Activated CD4-positive, alpha-beta T cell treated with anti-CD3 and anti-CD28 coated beads, Interleukin-2, amount 10 ng/mL, durations not matched to agents 7 days and 5 days (primary cell): ENCODE data around the gene SLCO2A1. TPM values are rescaled to one million over a fixed set of nuclear protein-coding genes. Genes with fewer than 3 reads are reported as not detected.

Source experiments
- CTCF ChIA-PET: fragments of 350-600 bp; sonication (Branson Sonifier 250); formaldehyde crosslinking; loops from one replicate; lab custom pipeline; 2021; ENCODE audit warnings: antibody characterized with exemption; lab: Charles Lee
- POLR2A ChIA-PET: fragments of 350-600 bp; sonication (Branson Sonifier 250); formaldehyde crosslinking; loops from one replicate; lab custom pipeline; 2021; ENCODE audit warnings: antibody characterized with exemption; lab: Charles Lee
- DNase-seq: peaks from one replicate; pipeline ENCODE4 v3.0.0-alpha.2; 2020
- H3K27ac Mint-ChIP-seq: one replicate; pipeline ENCODE4 v1.8.0; 2021; ENCODE audit warnings: mild to moderate bottlenecking, moderate library complexity, mixed read lengths
- H3K27me3 Mint-ChIP-seq: one replicate; pipeline ENCODE4 v1.8.0; 2021; ENCODE audit warnings: mixed read lengths
- H3K36me3 Mint-ChIP-seq: one replicate; pipeline ENCODE4 v1.8.0; 2021; ENCODE audit warnings: low read depth, mixed read lengths
- H3K4me1 Mint-ChIP-seq: one replicate; pipeline ENCODE4 v1.8.0; 2021; ENCODE audit warnings: mixed read lengths
- H3K4me3 Mint-ChIP-seq: one replicate; pipeline ENCODE4 v1.8.0; 2021; ENCODE audit warnings: mild to moderate bottlenecking, moderate library complexity, mixed read lengths
- H3K9me3 Mint-ChIP-seq: one replicate; pipeline ENCODE4 v1.8.0; 2021; ENCODE audit warnings: mixed read lengths
- total RNA-seq, 2 experiments: library from RNA; stranded (reverse); gene quantifications; one replicate each; pipeline ENCODE4 v1.2.3, GENCODE V29; 2021

The SLCO2A1 gene
- total RNA-seq, 2 experiments from 2014 or later = not detected

DNA sequence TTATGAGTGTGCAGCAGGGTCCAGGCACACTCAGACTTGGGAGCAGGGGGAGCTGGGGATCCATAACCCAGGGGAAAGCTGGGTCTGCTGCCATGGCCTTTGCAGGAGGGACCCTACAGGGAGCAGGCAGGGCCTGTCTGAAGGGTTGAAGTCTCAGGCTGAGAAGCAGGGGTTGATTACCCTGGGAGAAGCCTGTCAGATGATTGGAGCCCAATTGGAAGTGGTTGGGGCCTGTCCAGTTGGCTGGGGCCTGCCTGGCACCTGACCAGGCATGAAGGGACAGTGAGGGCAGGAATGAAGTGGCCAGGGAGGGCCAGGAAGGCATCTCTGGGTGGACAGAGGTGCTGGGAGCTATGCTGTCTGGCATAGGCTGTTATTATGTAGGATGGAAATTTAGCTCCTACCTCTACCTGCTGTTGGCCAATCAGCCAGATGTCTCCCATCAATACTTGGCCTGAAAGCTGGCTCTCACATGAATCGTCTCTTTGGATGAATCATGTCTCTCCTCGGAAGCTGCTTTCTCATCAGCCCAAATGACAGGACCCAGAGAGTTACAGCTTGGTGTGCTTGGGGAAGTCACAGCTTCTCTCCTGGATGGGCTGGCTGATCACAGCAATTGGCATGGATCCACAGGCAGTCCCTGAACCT is 27.4 kb upstream of the SLCO2A1 start:
- H3K27ac Mint-ChIP-seq = peak overlapping the region; percentile 31
- no peak for DNase-seq
- peaks cover 17% of the 10 kb centered on the region for H3K4me1 Mint-ChIP-seq
- ChIA-PET POLR2A (no interaction called here), CTCF (interaction anchor here (0.6 kb wide), 1 partner anchor 118 kb away, joined by 4 read pairs; no protein-coding TSS in a partner anchor)
- H3K4me3 Mint-ChIP-seq = no peak overlapping the region
- no peaks in the 10 kb centered on the region for H3K9me3 Mint-ChIP-seq
- H3K36me3 Mint-ChIP-seq = no peaks in the 10 kb centered on the region
- no peaks in the 10 kb centered on the region for H3K27me3 Mint-ChIP-seq

DNA sequence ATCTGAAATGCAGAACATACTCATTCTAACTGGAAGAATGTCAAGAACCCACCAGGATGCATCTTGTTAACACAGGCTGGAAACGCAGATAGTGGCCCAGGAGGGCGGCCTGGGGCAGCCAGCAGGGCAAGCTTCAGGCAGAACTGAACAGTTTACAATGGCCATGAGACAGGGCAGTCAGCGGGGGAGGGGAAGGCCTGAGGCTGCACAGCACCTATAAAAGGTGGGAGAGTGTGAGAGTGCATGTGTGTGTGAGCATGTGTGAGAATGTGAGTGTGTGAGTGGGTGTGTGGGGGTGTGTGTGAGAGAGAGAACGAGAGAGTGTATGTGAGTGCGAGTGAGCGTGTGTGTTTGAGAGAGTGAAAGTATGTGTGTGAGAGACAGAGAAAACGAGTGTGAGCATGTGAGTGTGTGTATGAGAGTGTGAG is 26.8 kb upstream of the SLCO2A1 start:
- ChIA-PET POLR2A (no interaction called here), CTCF (no interaction called here)
- no peak for DNase-seq
- H3K36me3 Mint-ChIP-seq = no peaks in the 10 kb centered on the region
- peaks cover 17% of the 10 kb centered on the region for H3K4me1 Mint-ChIP-seq
- no peak overlapping the region for H3K4me3 Mint-ChIP-seq
- no peaks in the 10 kb centered on the region for H3K27me3 Mint-ChIP-seq
- no peaks in the 10 kb centered on the region for H3K9me3 Mint-ChIP-seq
- H3K27ac Mint-ChIP-seq = no peak overlapping the region

DNA sequence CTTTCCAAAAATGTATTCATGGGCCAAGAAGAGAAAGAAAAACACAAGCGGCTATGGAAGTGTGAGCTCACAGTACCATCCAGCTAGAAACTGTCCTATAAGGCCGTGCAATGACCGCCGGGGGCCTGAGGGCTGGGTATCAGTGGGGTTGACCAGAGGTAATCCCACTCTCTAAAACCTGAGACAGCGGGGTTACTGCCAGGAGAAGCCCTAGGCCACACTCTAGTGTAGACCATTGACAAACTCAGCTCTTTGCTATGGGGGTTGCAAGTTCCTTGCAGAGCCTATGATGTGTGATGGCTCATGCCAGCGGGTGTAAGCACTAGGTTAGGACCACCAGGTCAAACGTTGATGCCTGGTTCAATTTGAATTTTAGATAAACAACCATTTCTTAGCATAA is 25.9 kb upstream of the SLCO2A1 start:
- Mint-ChIP-seq H3K4me1 (peaks cover 17% of the 10 kb centered on the region), H3K27ac (no peak overlapping the region), H3K9me3 (no peaks in the 10 kb centered on the region), H3K4me3 (no peak overlapping the region), H3K27me3 (no peaks in the 10 kb centered on the region), H3K36me3 (no peaks in the 10 kb centered on the region)
- ChIA-PET CTCF (no interaction called here), POLR2A (no interaction called here)
- no peak for DNase-seq

DNA sequence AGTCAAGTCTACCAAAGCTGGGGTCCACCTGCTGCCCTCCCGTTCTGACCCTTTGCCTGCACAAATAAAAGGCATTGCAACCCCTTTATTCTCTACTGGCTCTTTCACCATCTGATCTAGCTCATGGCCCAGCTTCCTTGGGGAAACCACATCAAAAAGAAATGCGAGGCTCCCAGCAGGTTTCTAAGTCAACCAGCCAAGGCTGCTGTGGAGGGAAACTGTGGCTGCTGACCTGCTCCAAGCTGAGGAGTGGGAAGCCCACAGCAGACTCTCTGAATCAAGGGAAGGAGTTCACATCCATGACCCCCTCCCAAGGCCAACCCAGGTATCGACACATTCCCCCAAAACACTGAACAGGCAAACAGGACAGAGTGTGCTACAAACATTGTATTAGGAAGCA is 25.2 kb upstream of the SLCO2A1 start:
- Mint-ChIP-seq H3K27me3 (no peaks in the 10 kb centered on the region), H3K9me3 (no peaks in the 10 kb centered on the region), H3K4me3 (no peak overlapping the region), H3K4me1 (peaks cover 17% of the 10 kb centered on the region), H3K36me3 (no peaks in the 10 kb centered on the region), H3K27ac (no peak overlapping the region)
- POLR2A ChIA-PET = no interaction called here
- no peak for DNase-seq
- CTCF ChIA-PET = interaction anchor here (0.9 kb wide), 1 partner anchor 9 kb away, joined by 4 read pairs; no protein-coding TSS in a partner anchor

DNA sequence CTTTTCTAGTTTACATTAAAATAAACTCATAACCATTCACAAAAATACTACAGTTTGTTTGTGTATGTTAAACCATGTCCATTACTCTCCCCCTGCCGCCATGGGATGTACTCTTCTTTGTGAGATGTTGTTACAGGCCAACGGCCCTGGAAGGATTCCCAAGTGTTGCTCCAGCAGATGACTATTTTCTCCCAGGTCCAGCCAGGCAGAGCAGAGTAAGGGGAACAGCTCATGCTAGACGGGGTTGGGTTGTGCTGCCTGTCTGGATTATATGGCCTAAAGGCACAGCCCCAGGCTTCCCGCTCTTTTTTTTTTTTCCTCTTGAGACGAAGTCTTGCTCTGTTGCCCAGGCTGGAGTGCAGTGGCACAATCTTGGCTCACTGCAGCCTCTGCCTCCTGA is 24.5 kb upstream of the SLCO2A1 start:
- ChIA-PET POLR2A (no interaction called here), CTCF (interaction anchor here (0.9 kb wide), 1 partner anchor 10 kb away, joined by 4 read pairs; no protein-coding TSS in a partner anchor)
- Mint-ChIP-seq H3K36me3 (no peaks in the 10 kb centered on the region), H3K9me3 (no peaks in the 10 kb centered on the region), H3K27ac (no peak overlapping the region), H3K27me3 (no peaks in the 10 kb centered on the region), H3K4me1 (peaks cover 17% of the 10 kb centered on the region), H3K4me3 (no peak overlapping the region)
- no peak for DNase-seq

DNA sequence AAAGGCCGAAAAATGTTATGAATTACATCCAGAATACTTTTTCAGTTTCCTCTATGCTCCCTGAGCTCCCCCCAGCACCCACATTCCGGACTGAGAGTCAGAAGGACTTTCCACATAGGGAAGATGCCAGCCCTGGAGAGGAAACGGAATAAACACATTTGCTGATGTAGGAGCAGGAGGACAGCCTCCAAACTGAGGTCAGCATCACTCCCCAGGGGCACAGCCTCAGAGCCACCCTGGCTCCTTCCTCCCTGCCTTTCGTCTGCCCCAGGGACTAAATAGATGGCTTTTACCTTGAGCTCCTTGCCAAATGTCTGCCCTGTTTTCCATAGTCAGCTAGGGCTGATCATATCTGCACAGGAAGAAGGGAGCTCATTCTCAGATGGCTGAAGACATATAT is 22.6 kb upstream of the SLCO2A1 start:
- Mint-ChIP-seq H3K4me3 (no peak overlapping the region), H3K9me3 (no peaks in the 10 kb centered on the region), H3K27ac (no peak overlapping the region), H3K4me1 (peaks cover 12% of the 10 kb centered on the region), H3K36me3 (no peaks in the 10 kb centered on the region), H3K27me3 (no peaks in the 10 kb centered on the region)
- ChIA-PET POLR2A (no interaction called here), CTCF (no interaction called here)
- no peak for DNase-seq

DNA sequence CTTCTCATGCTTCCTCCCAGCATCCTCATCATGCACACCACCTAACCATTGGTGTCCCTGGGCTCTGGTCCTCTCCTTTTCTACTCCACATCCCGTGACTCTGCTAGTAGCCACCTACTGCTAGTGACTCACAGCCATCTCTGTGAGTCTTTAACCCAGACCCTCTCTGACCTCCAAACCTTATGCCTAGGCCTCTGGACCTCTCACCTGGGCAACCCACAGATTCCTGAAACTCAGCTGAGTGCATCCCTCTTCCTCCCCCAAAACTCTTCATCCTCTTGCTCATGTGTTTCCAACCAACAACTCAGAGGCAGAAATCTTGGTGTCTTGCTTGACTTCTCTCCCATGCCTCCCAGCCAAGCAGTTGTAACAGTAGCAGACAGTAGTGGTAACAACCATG is 20.0 kb upstream of the SLCO2A1 start:
- no peak overlapping the region for H3K4me3 Mint-ChIP-seq
- H3K4me1 Mint-ChIP-seq = peaks cover 1% of the 10 kb centered on the region
- no peaks in the 10 kb centered on the region for H3K36me3 Mint-ChIP-seq
- peaks cover 13% of the 10 kb centered on the region for H3K9me3 Mint-ChIP-seq
- H3K27ac Mint-ChIP-seq = no peak overlapping the region
- ChIA-PET CTCF (no interaction called here), POLR2A (no interaction called here)
- DNase-seq = no peak
- H3K27me3 Mint-ChIP-seq = peaks cover 6% of the 10 kb centered on the region

DNA sequence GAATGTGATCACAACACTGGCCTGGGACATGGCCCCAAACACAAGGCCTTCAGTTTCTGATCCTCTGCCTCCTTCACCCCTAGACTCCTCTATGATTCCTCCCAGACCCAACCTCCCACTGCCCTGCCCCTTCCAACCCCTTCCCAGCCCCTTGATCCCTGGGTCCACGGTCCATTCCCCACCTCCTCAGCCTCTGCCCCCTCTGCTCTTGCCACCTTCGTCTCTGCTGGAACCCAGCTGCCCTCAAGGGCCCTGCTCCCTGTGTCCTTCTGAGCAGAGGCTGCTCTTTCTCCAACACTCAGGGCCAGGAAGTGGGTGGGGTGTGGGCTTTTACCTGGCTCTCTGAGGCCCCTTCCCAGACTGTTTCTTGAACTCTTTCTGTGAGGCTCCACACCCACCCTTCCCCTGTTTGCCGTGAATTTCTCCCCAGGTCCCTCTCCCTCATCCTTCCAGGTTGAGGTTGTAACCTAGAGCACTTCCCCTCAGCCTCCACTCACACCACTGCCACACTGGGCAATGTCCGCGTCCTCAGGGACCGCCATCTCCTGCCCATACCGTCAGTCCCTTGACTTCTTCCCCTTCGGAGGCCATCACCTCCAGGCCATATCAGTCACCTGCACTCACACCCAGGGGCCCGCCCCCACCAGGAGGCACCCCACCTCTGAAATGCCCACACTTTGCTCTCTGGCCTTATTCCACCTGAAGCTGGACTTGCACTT is 18.7 kb upstream of the SLCO2A1 start:
- DNase-seq = no peak
- ChIA-PET CTCF (no interaction called here), POLR2A (no interaction called here)
- H3K4me3 Mint-ChIP-seq = no peak overlapping the region
- no peaks in the 10 kb centered on the region for H3K36me3 Mint-ChIP-seq
- no peak overlapping the region for H3K27ac Mint-ChIP-seq
- peaks cover 14% of the 10 kb centered on the region for H3K9me3 Mint-ChIP-seq
- peaks cover 6% of the 10 kb centered on the region for H3K27me3 Mint-ChIP-seq
- H3K4me1 Mint-ChIP-seq = no peaks in the 10 kb centered on the region

DNA sequence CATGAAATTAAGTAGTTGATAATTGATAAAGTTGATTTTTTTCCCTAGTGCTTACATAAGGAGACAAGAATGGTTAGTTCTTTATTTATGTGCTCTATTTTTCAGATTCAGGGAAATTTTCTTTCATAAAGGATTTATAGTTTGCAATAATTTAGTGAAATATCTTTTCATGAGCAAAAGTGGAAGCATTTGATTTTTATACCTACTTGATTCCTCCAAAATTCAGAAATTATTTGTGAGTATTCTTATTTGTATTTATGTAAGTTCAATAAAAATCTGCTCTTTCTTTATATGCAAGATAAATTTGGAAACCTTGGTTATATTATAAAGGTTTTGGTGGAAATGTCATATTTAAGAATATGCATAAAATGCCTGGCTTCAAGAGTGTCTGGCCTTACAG is 14.7 kb upstream of the SLCO2A1 start:
- POLR2A ChIA-PET = no interaction called here
- H3K4me3 Mint-ChIP-seq = no peak overlapping the region
- peaks cover 18% of the 10 kb centered on the region for H3K9me3 Mint-ChIP-seq
- H3K27me3 Mint-ChIP-seq = peaks cover 13% of the 10 kb centered on the region
- CTCF ChIA-PET = no interaction called here
- H3K4me1 Mint-ChIP-seq = no peaks in the 10 kb centered on the region
- H3K36me3 Mint-ChIP-seq = no peaks in the 10 kb centered on the region
- no peak overlapping the region for H3K27ac Mint-ChIP-seq
- no peak for DNase-seq

DNA sequence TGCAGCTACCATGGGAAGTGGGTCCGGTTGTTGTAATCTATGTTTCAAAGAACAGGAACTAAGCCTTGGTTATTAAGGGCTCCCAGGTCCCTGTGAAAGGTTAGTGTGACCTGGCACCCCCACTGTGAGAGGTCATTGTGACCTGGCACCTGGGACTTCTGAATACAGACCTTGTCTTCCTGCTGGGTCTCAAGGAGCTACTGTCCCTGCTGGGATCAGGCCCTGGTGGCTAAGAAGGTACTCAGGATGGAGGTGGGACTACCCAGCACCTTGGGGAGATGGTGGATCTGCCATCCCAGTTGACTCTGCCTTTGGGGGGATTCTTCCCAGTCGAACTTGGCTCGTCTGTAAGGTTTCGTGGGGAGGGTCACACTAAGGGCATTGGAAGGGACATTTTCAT is 10.3 kb upstream of the SLCO2A1 start:
- H3K36me3 Mint-ChIP-seq = no peaks in the 10 kb centered on the region
- no peak overlapping the region for H3K4me3 Mint-ChIP-seq
- DNase-seq = no peak
- ChIA-PET POLR2A (no interaction called here), CTCF (no interaction called here)
- peaks cover 7% of the 10 kb centered on the region for H3K9me3 Mint-ChIP-seq
- peaks cover 7% of the 10 kb centered on the region for H3K27me3 Mint-ChIP-seq
- H3K4me1 Mint-ChIP-seq = no peaks in the 10 kb centered on the region
- no peak overlapping the region for H3K27ac Mint-ChIP-seq

DNA sequence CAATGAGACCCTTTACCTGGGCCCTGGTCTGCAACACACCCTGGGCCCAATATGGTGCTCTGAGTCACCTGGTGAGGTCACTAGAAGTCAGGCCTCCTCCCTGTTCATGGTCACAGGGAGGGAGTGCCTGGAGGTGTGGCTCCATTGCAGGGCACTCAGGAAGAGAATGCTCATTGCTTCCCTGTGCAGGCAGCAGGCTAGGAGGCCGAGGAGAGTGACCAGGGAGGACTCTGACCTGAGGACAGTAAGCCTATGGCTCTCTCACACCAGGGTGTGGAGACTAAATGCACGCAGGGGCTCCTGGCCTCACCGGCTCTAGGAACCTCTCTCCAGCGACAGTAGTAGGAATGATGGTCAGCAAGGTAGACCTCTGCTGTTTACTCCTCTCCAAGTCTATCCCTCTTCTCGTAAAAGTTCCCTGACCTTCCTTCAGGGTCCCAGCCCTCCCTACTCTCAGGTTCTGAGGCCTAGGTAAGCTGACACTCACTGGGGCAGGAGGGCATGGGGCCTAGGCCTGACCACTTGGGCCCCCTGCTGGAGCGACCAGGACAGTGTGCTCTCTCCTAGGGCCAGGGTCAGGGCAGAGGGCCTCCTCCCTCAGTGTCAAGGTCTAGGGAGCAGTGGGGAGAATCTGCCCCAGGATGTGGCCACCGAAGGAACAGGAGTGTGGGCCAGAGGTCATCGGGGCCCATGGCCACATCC is 9.6 kb upstream of the SLCO2A1 start:
- Mint-ChIP-seq H3K27me3 (peaks cover 7% of the 10 kb centered on the region), H3K36me3 (no peaks in the 10 kb centered on the region), H3K4me1 (no peaks in the 10 kb centered on the region), H3K9me3 (peaks cover 5% of the 10 kb centered on the region), H3K27ac (no peak overlapping the region), H3K4me3 (no peak overlapping the region)
- POLR2A ChIA-PET = no interaction called here
- CTCF ChIA-PET = interaction anchor here (1.3 kb wide), 1 partner anchor 11 kb away, joined by 3 read pairs; no protein-coding TSS in a partner anchor
- no peak for DNase-seq

DNA sequence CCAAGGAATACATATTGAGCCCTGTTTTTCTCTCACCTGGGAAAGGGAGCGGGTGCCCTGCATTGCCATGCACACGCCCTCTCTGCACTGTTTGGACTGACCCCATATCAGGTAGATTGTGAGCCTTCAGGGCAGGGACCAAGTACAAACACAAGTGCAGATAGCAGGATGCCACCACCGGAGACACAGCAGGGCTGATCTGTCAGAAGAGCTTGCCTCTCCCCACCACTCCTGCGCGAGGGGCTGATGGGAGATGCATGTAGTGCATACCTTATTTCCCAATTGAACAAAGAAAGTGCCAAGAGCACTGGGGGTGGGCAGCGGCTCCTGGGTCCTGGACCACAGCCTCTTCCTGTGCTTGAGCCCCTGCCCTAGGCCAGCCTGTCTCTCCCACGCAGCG is 9.0 kb upstream of the SLCO2A1 start:
- Mint-ChIP-seq H3K9me3 (peaks cover 5% of the 10 kb centered on the region), H3K27me3 (peaks cover 7% of the 10 kb centered on the region), H3K4me1 (no peaks in the 10 kb centered on the region), H3K27ac (no peak overlapping the region), H3K4me3 (no peak overlapping the region), H3K36me3 (no peaks in the 10 kb centered on the region)
- no peak for DNase-seq
- CTCF ChIA-PET = interaction anchor here (1.3 kb wide), 1 partner anchor 11 kb away, joined by 3 read pairs; no protein-coding TSS in a partner anchor
- POLR2A ChIA-PET = no interaction called here

DNA sequence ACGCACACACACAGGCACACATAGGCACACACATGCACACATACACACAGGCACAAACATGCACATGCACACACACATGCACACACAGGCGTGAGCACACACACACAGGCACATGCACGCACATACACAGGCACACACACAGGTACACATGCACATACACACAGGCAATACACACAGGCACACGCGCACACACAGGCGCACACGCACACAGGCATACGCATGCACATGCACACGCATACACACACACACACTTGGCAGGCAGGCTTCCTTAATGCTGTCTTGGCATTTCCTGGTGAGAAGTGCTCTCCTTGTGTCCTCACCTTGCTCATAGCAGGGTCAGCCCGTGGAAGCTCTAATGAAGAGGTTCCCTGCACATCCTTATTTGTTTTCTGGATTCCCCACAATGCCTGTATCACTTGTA is 8.4 kb upstream of the SLCO2A1 start:
- CTCF ChIA-PET = interaction anchor here (1.3 kb wide), 1 partner anchor 10 kb away, joined by 3 read pairs; no protein-coding TSS in a partner anchor
- DNase-seq = no peak
- Mint-ChIP-seq H3K4me1 (no peaks in the 10 kb centered on the region), H3K4me3 (no peak overlapping the region), H3K9me3 (peaks cover 2% of the 10 kb centered on the region), H3K27ac (no peak overlapping the region), H3K27me3 (peaks cover 7% of the 10 kb centered on the region), H3K36me3 (no peaks in the 10 kb centered on the region)
- POLR2A ChIA-PET = no interaction called here
